MM.1S (cell line): ENCODE results near the gene IQGAP1.

Experiments
- EZH2 ChIP-seq: fragments of 300-600 bp; sonication (generic); optimal IDR thresholded peaks from 2 replicates; pipeline ENCODE3; 2017; ENCODE audit warnings: low read depth, mild to moderate bottlenecking, antibody characterized with exemption, low read length, mixed read lengths
- EZH2phosphoT487 ChIP-seq: fragments of 300-600 bp; sonication (generic); IDR thresholded peaks from 2 replicates; pipeline ENCODE4 v1.6.1; 2018; ENCODE audit warnings: antibody characterized with exemption, low read length
- TF ChIP-seq, protein P1 (sequence below): fragments of 300-600 bp; sonication (generic); IDR thresholded peaks from 2 replicates; pipeline ENCODE4 v1.5.1; 2016; ENCODE audit warnings: antibody characterized with exemption, low read length, mixed read lengths

DNA sequence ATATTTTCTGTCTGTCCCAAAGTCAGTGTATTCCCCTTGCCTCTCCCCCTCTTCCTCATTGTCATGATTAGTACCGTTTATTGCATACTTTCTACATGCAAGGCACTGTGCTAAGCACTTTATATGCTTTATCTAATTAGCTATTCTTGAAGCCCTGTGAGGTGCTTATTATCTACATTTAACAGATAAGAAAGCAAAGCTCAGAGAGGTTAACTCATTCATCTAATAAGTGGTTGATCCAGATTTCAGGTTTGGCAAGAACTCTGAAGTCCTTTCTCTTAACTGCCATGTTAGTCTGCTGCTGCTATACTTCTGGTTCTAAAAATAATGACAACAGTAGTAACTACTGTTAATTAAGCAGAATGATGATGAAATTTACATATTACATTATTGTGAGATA lies 13.5 kb downstream of the IQGAP1 start:
- TF ChIP-seq, protein P1, sequence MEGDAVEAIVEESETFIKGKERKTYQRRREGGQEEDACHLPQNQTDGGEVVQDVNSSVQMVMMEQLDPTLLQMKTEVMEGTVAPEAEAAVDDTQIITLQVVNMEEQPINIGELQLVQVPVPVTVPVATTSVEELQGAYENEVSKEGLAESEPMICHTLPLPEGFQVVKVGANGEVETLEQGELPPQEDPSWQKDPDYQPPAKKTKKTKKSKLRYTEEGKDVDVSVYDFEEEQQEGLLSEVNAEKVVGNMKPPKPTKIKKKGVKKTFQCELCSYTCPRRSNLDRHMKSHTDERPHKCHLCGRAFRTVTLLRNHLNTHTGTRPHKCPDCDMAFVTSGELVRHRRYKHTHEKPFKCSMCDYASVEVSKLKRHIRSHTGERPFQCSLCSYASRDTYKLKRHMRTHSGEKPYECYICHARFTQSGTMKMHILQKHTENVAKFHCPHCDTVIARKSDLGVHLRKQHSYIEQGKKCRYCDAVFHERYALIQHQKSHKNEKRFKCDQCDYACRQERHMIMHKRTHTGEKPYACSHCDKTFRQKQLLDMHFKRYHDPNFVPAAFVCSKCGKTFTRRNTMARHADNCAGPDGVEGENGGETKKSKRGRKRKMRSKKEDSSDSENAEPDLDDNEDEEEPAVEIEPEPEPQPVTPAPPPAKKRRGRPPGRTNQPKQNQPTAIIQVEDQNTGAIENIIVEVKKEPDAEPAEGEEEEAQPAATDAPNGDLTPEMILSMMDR, result no peak
- no peak for TF ChIP-seq EZH2phosphoT487
- no peak for TF ChIP-seq EZH2
